Uterus (tissue), 4 donors: ENCODE results near the gene RAPGEF5. TPM values are rescaled to one million over a fixed set of nuclear protein-coding genes. Genes with fewer than 3 reads are reported as not detected.
A peak's percentile ranks its signal among the peaks of the same experiment; 100 is the strongest.

Experiments used
- DNase-seq, 2 donors: peaks; one replicate each; pipeline ENCODE4 v3.0.0-alpha.2; 2019 to 2020
- H3K27ac ChIP-seq, 2 donors: fragments of 200-600 bp; sonication (generic); 1 replicate in 1 of 2; 2 replicates in 1 of 2; pipeline ENCODE4 v1.5.1; 2016 to 2018
- H3K27me3 ChIP-seq, 2 donors: fragments of 200-600 bp; sonication (generic); one replicate each; pipeline ENCODE4 v1.5.1; 2018 to 2019; ENCODE audit warnings: control low read depth in 1 of 2
- H3K36me3 ChIP-seq, 2 donors: fragments of 200-600 bp; sonication (generic); one replicate each; pipeline ENCODE4 v1.5.1; 2019; ENCODE audit warnings: control low read depth in 1 of 2
- H3K4me1 ChIP-seq, 2 donors: fragments of 200-600 bp; sonication (generic); one replicate each; pipeline ENCODE4 v1.5.1; 2018 to 2019; ENCODE audit warnings: control low read depth in 1 of 2
- H3K4me3 ChIP-seq, 2 donors: fragments of 200-600 bp; sonication (generic); 1 replicate in 1 of 2; 2 replicates in 1 of 2; pipeline ENCODE4 v1.5.1; 2018 to 2019; ENCODE audit warnings: mild to moderate bottlenecking in 1 of 2
- H3K9me3 ChIP-seq, 2 donors: fragments of 200-600 bp; sonication (generic); one replicate each; pipeline ENCODE4 v1.5.1; 2019; ENCODE audit warnings: control low read depth in 1 of 2
- CTCF ChIP-seq, 4 experiments: fragments of 200-600 bp in 2 of 4; fragments of 450-650 bp in 2 of 4; sonication (generic) in 2 of 4; IDR thresholded peaks; one replicate each; pipeline ENCODE4 v1.5.1; 2016 to 2019; ENCODE audit warnings: antibody characterized with exemption in 4 of 4, mild to moderate bottlenecking in 2 of 4, moderate library complexity in 1 of 4
- POLR2A ChIP-seq, 2 donors: fragments of 450-650 bp; IDR thresholded peaks; one replicate each; pipeline ENCODE4 v1.6.1; 2016; ENCODE audit warnings: antibody characterized with exemption in 2 of 2, mild to moderate bottlenecking in 1 of 2, moderate library complexity in 1 of 2
- intact Hi-C: fragments of 100-400 bp; cut with DNase I; formaldehyde crosslinking; loops from one replicate; pipeline ENCODE4 v1.15.1; 2023; ENCODE audit warnings: low total_unique reads
- total RNA-seq, 4 donors: library from RNA; depleted of rRNA in 3 of 4; stranded (reverse); fragments of >200 nt in 3 of 4; gene quantifications; one replicate each; pipeline versions ENCODE4 v1.1.0 to v1.2.4, GENCODE V29; 2014 to 2023
- donor health status: DM: yes; HTN: yes; CAD: no.

Gene RAPGEF5
- total RNA-seq, 4 donors from 2014 or later, result 44.7 to 124 (median 55.1) TPM

- Histone ChIP-seq H3K36me3 (no peaks in the 10 kb centered on the region), H3K27me3 (no peaks in the 10 kb centered on the region), H3K4me3 (no peak overlapping the region), H3K9me3 (no peaks in the 10 kb centered on the region), H3K4me1 (no peaks in the 10 kb centered on the region), H3K27ac (no peak overlapping the region)
- TF ChIP-seq POLR2A (IDR thresholded peaks at IDR 0.05), result no peak
- TF ChIP-seq CTCF (IDR thresholded peaks at IDR 0.05), result no peak
- no peak for DNase-seq
- intact Hi-C loops, result no loop called here
Measured at GRCh38 chr7:22153432-22154142, 203.4 kb downstream of the RAPGEF5 start.

DNA sequence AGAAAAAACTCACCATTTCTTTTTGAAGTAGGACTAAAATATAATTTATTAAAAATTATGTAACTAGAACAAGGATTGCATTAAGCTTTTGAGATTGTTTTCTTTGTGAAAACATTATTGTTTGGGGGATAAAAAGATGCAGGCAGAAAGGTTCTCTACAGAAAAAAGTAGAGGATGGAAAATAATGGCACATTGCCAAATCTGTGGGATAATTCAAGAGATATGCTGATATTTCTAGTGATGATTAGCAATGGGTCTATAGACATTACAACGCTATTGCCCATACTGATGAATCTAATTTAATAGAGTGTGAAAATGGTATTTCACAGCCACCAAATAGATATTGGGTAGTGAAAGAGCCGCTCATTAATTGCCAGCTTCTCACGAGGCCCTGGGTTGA, 204.3 kb downstream of the RAPGEF5 start:
- intact Hi-C loops, result no loop called here
- TF ChIP-seq CTCF (IDR thresholded peaks at IDR 0.05) (no peak), POLR2A (IDR thresholded peaks at IDR 0.05) (no peak)
- H3K36me3 ChIP-seq, result no peaks in the 10 kb centered on the region
- H3K4me3 ChIP-seq, result no peak overlapping the region
- no peak for DNase-seq
- no peaks in the 10 kb centered on the region for H3K4me1 ChIP-seq
- no peak overlapping the region for H3K27ac ChIP-seq
- H3K9me3 ChIP-seq, result no peaks in the 10 kb centered on the region
- H3K27me3 ChIP-seq, result no peaks in the 10 kb centered on the region

- intact Hi-C loops, result no loop called here
- H3K4me1 ChIP-seq, result no peaks in the 10 kb centered on the region
- H3K9me3 ChIP-seq, result no peaks in the 10 kb centered on the region
- TF ChIP-seq CTCF (IDR thresholded peaks at IDR 0.05) (no peak), POLR2A (IDR thresholded peaks at IDR 0.05) (no peak)
- H3K4me3 ChIP-seq, result no peak overlapping the region
- no peak overlapping the region for H3K27ac ChIP-seq
- DNase-seq, result no peak
- no peaks in the 10 kb centered on the region for H3K27me3 ChIP-seq
- no peaks in the 10 kb centered on the region for H3K36me3 ChIP-seq
Measured at GRCh38 chr7:22151901-22152300, 205.1 kb downstream of the RAPGEF5 start.

- no peak for DNase-seq
- Histone ChIP-seq H3K4me3 (no peak overlapping the region), H3K36me3 (no peaks in the 10 kb centered on the region), H3K9me3 (no peaks in the 10 kb centered on the region), H3K4me1 (no peaks in the 10 kb centered on the region), H3K27me3 (no peaks in the 10 kb centered on the region), H3K27ac (no peak overlapping the region)
- intact Hi-C loops, result no loop called here
- TF ChIP-seq CTCF (IDR thresholded peaks at IDR 0.05) (no peak), POLR2A (IDR thresholded peaks at IDR 0.05) (no peak)
Measured at GRCh38 chr7:22150221-22150620, 206.7 kb downstream of the RAPGEF5 start.

DNA sequence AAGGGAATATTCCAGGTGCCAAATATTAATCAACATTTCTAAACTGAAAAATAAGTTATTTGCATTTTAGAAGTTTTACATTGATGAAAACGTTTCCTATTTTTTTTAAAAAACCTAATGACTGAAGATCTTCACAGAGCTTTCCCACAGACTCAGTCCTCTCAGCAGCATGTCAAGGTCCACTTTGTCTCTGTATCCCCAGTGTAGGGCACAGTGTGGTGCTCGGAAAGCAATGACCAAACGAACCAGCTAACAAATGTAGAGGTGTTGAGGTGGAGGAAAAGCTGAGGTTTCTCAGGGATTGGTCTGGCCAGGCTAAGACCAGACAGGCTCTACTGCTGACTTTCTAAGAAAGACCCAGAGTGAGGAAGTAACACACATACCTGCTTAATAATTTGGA, 209.1 kb downstream of the RAPGEF5 start:
- H3K27ac ChIP-seq, result peak overlapping the region in 1 of 2 donors; percentile 60
- no peaks in the 10 kb centered on the region for H3K9me3 ChIP-seq
- H3K36me3 ChIP-seq, result no peaks in the 10 kb centered on the region
- no peaks in the 10 kb centered on the region for H3K27me3 ChIP-seq
- intact Hi-C loops, result no loop called here
- no peak for TF ChIP-seq CTCF (IDR thresholded peaks at IDR 0.05)
- no peak for TF ChIP-seq POLR2A (IDR thresholded peaks at IDR 0.05)
- no peak overlapping the region for H3K4me3 ChIP-seq
- H3K4me1 ChIP-seq, result no peaks in the 10 kb centered on the region
- DNase-seq, result no peak
